Measurements from ENCODE around the gene CARMIL1. TPM values are rescaled to one million over a fixed set of nuclear protein-coding genes. Genes with fewer than 3 reads are reported as not detected.
"Not testable (repeated sequence)": the region's sequence is repeated elsewhere in the genome, so short reads cannot be mapped to it uniquely, and the experiment has no call there.

Gene CARMIL1
- polyA plus RNA-seq, 1 donor: 2.2 TPM

GRCh38 chr6:25277386-25277785 is 1.8 kb upstream of the CARMIL1 start:
- DNase-seq (ENCODE audit: low read depth): no peak

- DNase-seq (ENCODE audit: low read depth): no peak
Measured at GRCh38 chr6:25277857-25278256, 1.3 kb upstream of the CARMIL1 start.

GRCh38 chr6:25278261-25278913 is 787 bp upstream of the CARMIL1 start:
- no peak for DNase-seq (ENCODE audit: low read depth)

GRCh38 chr6:25279748-25280343 is 672 bp downstream of the CARMIL1 start:
- no peak for DNase-seq (ENCODE audit: low read depth)

- no peak for DNase-seq (ENCODE audit: low read depth)
Measured at GRCh38 chr6:25280344-25281074, 1.3 kb downstream of the CARMIL1 start.

GRCh38 chr6:25286891-25287290 is 7.7 kb downstream of the CARMIL1 start:
- no peak for DNase-seq (ENCODE audit: low read depth)

GRCh38 chr6:25287941-25288340 is 8.8 kb downstream of the CARMIL1 start:
- no peak for DNase-seq (ENCODE audit: low read depth)

- no peak for DNase-seq (ENCODE audit: low read depth)
Measured at GRCh38 chr6:25288518-25288917, 9.3 kb downstream of the CARMIL1 start.

GRCh38 chr6:25290306-25291060 is 11.3 kb downstream of the CARMIL1 start:
- DNase-seq (ENCODE audit: low read depth): no peak

- DNase-seq (ENCODE audit: low read depth): no peak
Measured at GRCh38 chr6:25292384-25292783, 13.2 kb downstream of the CARMIL1 start.

- no peak for DNase-seq (ENCODE audit: low read depth)
Measured at GRCh38 chr6:25295651-25296050, 16.5 kb downstream of the CARMIL1 start.

GRCh38 chr6:25296217-25296905 is 17.2 kb downstream of the CARMIL1 start:
- no peak for DNase-seq (ENCODE audit: low read depth)

GRCh38 chr6:25297039-25297441 is 17.9 kb downstream of the CARMIL1 start:
- DNase-seq (ENCODE audit: low read depth): no peak

GRCh38 chr6:25297823-25298522 is 18.8 kb downstream of the CARMIL1 start:
- DNase-seq (ENCODE audit: low read depth): no peak

- not testable (repeated sequence) for DNase-seq (ENCODE audit: low read depth)
Measured at GRCh38 chr6:25298523-25298865, 19.3 kb downstream of the CARMIL1 start.

GRCh38 chr6:25301362-25301761 is 22.2 kb downstream of the CARMIL1 start:
- no peak for DNase-seq (ENCODE audit: low read depth)

- no peak for DNase-seq (ENCODE audit: low read depth)
Measured at GRCh38 chr6:25302151-25302550, 23.0 kb downstream of the CARMIL1 start.

- no peak for DNase-seq (ENCODE audit: low read depth)
Measured at GRCh38 chr6:25302677-25303128, 23.5 kb downstream of the CARMIL1 start.

GRCh38 chr6:25303254-25303653 is 24.1 kb downstream of the CARMIL1 start:
- no peak for DNase-seq (ENCODE audit: low read depth)

- DNase-seq (ENCODE audit: low read depth): no peak
Measured at GRCh38 chr6:25306379-25306778, 27.2 kb downstream of the CARMIL1 start.
